Measurements from ENCODE around the gene CLCN5. TPM values are rescaled to one million over a fixed set of nuclear protein-coding genes. Genes with fewer than 3 reads are reported as not detected.

Gene CLCN5
- total RNA-seq, 1 experiment from 2014 or later = 4.9 TPM

DNA sequence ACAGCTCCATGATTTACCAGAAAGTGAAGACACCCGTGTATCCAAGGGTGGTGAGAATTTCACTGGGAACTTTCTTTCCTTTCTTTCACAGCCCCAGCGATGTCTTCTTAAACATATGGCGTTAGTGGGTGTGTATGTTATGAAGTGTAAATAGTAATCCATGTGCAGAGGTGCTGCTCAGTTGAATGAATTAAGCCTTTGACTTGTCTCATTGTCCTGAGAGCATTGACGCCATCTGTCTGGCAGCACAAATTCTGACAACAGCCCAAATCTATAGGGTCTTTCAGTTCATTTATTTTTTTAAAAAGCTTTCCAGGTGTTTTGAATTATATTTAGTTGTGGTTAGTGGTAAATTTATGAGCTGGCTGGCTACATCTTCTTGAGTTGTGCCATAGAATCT lies 69.4 kb downstream of the CLCN5 start:
- peaks cover 75% of the 10 kb centered on the region for H3K27me3 Mint-ChIP-seq (ENCODE audit: insufficient read depth, unreplicated experiment)
- H3K4me1 Mint-ChIP-seq (ENCODE audit: insufficient read depth, unreplicated experiment) = peaks cover 13% of the 10 kb centered on the region
- no TSS peak for BruUV-seq (replicated peaks)
- POLR2A ChIA-PET = no interaction called here
- no peaks in the 10 kb centered on the region for H3K9me3 Mint-ChIP-seq (ENCODE audit: unreplicated experiment)
- no peak overlapping the region for H3K4me3 Mint-ChIP-seq (ENCODE audit: unreplicated experiment)
- H3K27ac Mint-ChIP-seq (ENCODE audit: low read depth, unreplicated experiment) = no peak overlapping the region
- CTCF ChIA-PET = interaction anchor here (1.5 kb wide), 1 partner anchor 73 kb away, joined by 3 read pairs; no protein-coding TSS in a partner anchor
- intact Hi-C loops (cut with micrococcal nuclease) = no loop called here
- no peak for DNase-seq (ENCODE audit: unreplicated experiment)
- no peaks in the 10 kb centered on the region for H3K36me3 Mint-ChIP-seq (ENCODE audit: insufficient read depth, unreplicated experiment)
- TF ChIP-seq, protein P1, sequence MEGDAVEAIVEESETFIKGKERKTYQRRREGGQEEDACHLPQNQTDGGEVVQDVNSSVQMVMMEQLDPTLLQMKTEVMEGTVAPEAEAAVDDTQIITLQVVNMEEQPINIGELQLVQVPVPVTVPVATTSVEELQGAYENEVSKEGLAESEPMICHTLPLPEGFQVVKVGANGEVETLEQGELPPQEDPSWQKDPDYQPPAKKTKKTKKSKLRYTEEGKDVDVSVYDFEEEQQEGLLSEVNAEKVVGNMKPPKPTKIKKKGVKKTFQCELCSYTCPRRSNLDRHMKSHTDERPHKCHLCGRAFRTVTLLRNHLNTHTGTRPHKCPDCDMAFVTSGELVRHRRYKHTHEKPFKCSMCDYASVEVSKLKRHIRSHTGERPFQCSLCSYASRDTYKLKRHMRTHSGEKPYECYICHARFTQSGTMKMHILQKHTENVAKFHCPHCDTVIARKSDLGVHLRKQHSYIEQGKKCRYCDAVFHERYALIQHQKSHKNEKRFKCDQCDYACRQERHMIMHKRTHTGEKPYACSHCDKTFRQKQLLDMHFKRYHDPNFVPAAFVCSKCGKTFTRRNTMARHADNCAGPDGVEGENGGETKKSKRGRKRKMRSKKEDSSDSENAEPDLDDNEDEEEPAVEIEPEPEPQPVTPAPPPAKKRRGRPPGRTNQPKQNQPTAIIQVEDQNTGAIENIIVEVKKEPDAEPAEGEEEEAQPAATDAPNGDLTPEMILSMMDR (IDR thresholded peaks at IDR 0.05; ENCODE audit: unreplicated experiment) = no peak

DNA sequence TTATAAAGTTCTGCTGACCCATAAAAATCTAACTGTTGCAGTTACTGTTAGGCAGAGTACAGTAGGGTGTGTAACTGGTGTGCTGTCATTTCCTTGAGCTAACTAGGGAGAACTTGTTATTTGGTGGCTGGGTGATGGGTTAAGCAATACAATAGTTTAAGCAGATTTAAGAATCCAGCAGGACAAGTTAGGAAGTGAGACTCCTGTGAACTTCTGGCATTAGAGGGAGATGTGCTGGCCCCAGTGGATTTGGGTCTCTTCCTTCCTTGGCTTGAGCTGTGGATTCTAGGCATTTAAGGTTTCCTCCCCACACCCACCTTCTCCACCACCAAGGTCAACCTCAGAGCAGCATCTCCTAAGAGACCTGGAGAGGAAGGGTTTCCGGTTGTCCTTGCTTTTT lies 70.5 kb downstream of the CLCN5 start:
- Mint-ChIP-seq H3K9me3 (ENCODE audit: unreplicated experiment) (no peaks in the 10 kb centered on the region), H3K36me3 (ENCODE audit: insufficient read depth, unreplicated experiment) (no peaks in the 10 kb centered on the region), H3K4me1 (ENCODE audit: insufficient read depth, unreplicated experiment) (peaks cover 13% of the 10 kb centered on the region), H3K27ac (ENCODE audit: low read depth, unreplicated experiment) (no peak overlapping the region), H3K27me3 (ENCODE audit: insufficient read depth, unreplicated experiment) (peaks cover 81% of the 10 kb centered on the region), H3K4me3 (ENCODE audit: unreplicated experiment) (no peak overlapping the region)
- ChIA-PET POLR2A (no interaction called here), CTCF (interaction anchor here (1.5 kb wide), 1 partner anchor 74 kb away, joined by 3 read pairs; no protein-coding TSS in a partner anchor)
- intact Hi-C loops (cut with micrococcal nuclease) = no loop called here
- no peak for DNase-seq (ENCODE audit: unreplicated experiment)
- TF ChIP-seq, protein P1 (IDR thresholded peaks at IDR 0.05; ENCODE audit: unreplicated experiment) = no peak
- no TSS peak for BruUV-seq (replicated peaks)

DNA sequence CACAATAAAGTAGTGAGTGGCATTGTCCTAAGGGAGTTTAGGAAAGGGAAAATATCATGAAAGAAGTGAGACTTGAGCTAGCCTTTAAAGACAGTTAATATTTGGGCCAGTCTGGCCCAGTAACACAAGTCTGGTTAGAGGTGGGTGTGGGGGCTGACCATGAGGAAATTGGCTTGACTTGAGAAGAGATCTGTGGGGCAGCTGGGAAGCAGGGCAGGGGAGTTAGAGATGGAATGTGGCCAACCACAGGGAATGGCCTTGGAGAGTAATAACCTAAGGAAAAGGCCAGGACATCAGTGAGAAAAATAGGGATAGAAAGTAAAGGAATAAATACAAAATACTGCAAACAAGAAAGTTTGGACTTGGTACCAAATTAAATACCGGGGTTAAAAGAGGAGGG lies 71.3 kb downstream of the CLCN5 start:
- no TSS peak for BruUV-seq (replicated peaks)
- DNase-seq (ENCODE audit: unreplicated experiment) = no peak
- TF ChIP-seq, protein P1 (IDR thresholded peaks at IDR 0.05; ENCODE audit: unreplicated experiment) = no peak
- Mint-ChIP-seq H3K27ac (ENCODE audit: low read depth, unreplicated experiment) (no peak overlapping the region), H3K4me3 (ENCODE audit: unreplicated experiment) (no peak overlapping the region), H3K9me3 (ENCODE audit: unreplicated experiment) (no peaks in the 10 kb centered on the region), H3K27me3 (ENCODE audit: insufficient read depth, unreplicated experiment) (peaks cover 76% of the 10 kb centered on the region), H3K36me3 (ENCODE audit: insufficient read depth, unreplicated experiment) (no peaks in the 10 kb centered on the region), H3K4me1 (ENCODE audit: insufficient read depth, unreplicated experiment) (peaks cover 13% of the 10 kb centered on the region)
- ChIA-PET CTCF (no interaction called here), POLR2A (no interaction called here)
- intact Hi-C loops (cut with micrococcal nuclease) = no loop called here

DNA sequence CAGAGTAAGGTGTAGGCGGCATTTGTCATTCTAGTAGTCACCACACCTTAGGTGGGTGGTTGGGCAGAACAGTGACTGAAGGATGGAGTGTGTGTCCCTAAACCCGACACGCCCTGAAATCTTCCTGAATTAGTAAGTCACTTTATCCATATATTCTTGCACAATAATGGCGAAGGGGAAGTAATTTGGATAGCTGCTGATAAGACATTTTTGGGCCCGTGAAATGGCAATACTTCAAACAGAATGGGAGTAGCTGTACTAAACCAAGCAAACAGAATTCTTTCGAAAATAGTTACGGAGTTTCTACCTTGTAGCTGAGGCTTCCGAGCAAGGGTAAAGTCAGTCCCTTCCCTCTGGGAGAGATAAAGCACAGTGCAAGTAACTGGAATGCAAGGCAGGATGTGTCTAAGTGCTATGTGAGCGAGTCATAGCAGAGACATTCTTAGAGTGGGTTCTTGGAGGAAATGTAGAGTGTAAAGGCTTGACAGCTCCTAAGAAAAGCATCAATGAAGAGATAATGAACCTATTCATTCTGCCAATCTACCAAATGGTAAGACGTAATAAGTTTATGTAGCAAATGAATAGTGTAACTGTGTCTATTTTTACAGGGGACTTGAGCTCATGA lies 72.8 kb downstream of the CLCN5 start:
- DNase-seq (ENCODE audit: unreplicated experiment) = peak; percentile 2
- no TSS peak for BruUV-seq (replicated peaks)
- intact Hi-C loops (cut with micrococcal nuclease) = loop anchor here (5.0 kb wide), 1 partner anchor 42 kb away; no protein-coding TSS in a partner anchor
- Mint-ChIP-seq H3K4me3 (ENCODE audit: unreplicated experiment) (no peak overlapping the region), H3K27me3 (ENCODE audit: insufficient read depth, unreplicated experiment) (peaks cover 82% of the 10 kb centered on the region), H3K4me1 (ENCODE audit: insufficient read depth, unreplicated experiment) (peaks cover 13% of the 10 kb centered on the region), H3K9me3 (ENCODE audit: unreplicated experiment) (no peaks in the 10 kb centered on the region), H3K36me3 (ENCODE audit: insufficient read depth, unreplicated experiment) (no peaks in the 10 kb centered on the region), H3K27ac (ENCODE audit: low read depth, unreplicated experiment) (no peak overlapping the region)
- POLR2A ChIA-PET = no interaction called here
- CTCF ChIA-PET = interaction anchor here (0.6 to 0.7 kb wide), 2 partner anchors 175 to 571 kb away, joined by 3 read pairs; no protein-coding TSS in a partner anchor
- TF ChIP-seq, protein P1 (IDR thresholded peaks at IDR 0.05; ENCODE audit: unreplicated experiment) = no peak

Measured in MCF 10A (cell line).